ENCODE measurements around the gene MYL4. TPM values are rescaled to one million over a fixed set of nuclear protein-coding genes. Genes with fewer than 3 reads are reported as not detected.
"Not testable (repeated sequence)": the region's sequence is repeated elsewhere in the genome, so short reads cannot be mapped to it uniquely, and the experiment has no call there.

The MYL4 gene
- total RNA-seq, 1 donor from 2014 or later = 48.9 TPM

GRCh38 chr17:47220531-47220999 lies 11.4 kb downstream of the MYL4 start:
- DNase-seq (ENCODE audit: low spot score) = no peak

- DNase-seq (ENCODE audit: low spot score) = no peak
Observed at GRCh38 chr17:47221154-47221553, 12.0 kb downstream of the MYL4 start.

GRCh38 chr17:47222047-47222446 lies 12.9 kb downstream of the MYL4 start:
- DNase-seq (ENCODE audit: low spot score) = no peak

- no peak for DNase-seq (ENCODE audit: low spot score)
Observed at GRCh38 chr17:47223007-47223406, 13.9 kb downstream of the MYL4 start.

- no peak for DNase-seq (ENCODE audit: low spot score)
Observed at GRCh38 chr17:47223460-47223859, 14.3 kb downstream of the MYL4 start.

GRCh38 chr17:47224077-47224476 lies 14.9 kb downstream of the MYL4 start:
- not testable (repeated sequence) for DNase-seq (ENCODE audit: low spot score)

GRCh38 chr17:47224966-47225365 lies 15.8 kb downstream of the MYL4 start:
- no peak for DNase-seq (ENCODE audit: low spot score)

- DNase-seq (ENCODE audit: low spot score) = peak; percentile 82
Observed at GRCh38 chr17:47225436-47225858, 16.3 kb downstream of the MYL4 start.

- peak; percentile 37 for DNase-seq (ENCODE audit: low spot score)
Observed at GRCh38 chr17:47225911-47226688, 17.0 kb downstream of the MYL4 start.

GRCh38 chr17:47227862-47228261 lies 18.7 kb downstream of the MYL4 start:
- DNase-seq (ENCODE audit: low spot score) = no peak

GRCh38 chr17:47229535-47230443 lies 20.6 kb downstream of the MYL4 start:
- peak; percentile 94 for DNase-seq (ENCODE audit: low spot score)

- DNase-seq (ENCODE audit: low spot score) = no peak
Observed at GRCh38 chr17:47230864-47231263, 21.7 kb downstream of the MYL4 start.

GRCh38 chr17:47231334-47231733 lies 22.2 kb downstream of the MYL4 start:
- no peak for DNase-seq (ENCODE audit: low spot score)

GRCh38 chr17:47231866-47232265 lies 22.7 kb downstream of the MYL4 start:
- no peak for DNase-seq (ENCODE audit: low spot score)

GRCh38 chr17:47232465-47232864 lies 23.3 kb downstream of the MYL4 start:
- DNase-seq (ENCODE audit: low spot score) = no peak

GRCh38 chr17:47235506-47235905 lies 26.4 kb downstream of the MYL4 start:
- DNase-seq (ENCODE audit: low spot score) = no peak

GRCh38 chr17:47235923-47236322 lies 26.8 kb downstream of the MYL4 start:
- no peak for DNase-seq (ENCODE audit: low spot score)

GRCh38 chr17:47237841-47238240 lies 28.7 kb downstream of the MYL4 start:
- DNase-seq (ENCODE audit: low spot score) = no peak

GRCh38 chr17:47238321-47239010 lies 29.3 kb downstream of the MYL4 start:
- no peak for DNase-seq (ENCODE audit: low spot score)

- no peak for DNase-seq (ENCODE audit: low spot score)
Observed at GRCh38 chr17:47239619-47239966, 30.4 kb downstream of the MYL4 start.

GRCh38 chr17:47239967-47240651 lies 31.0 kb downstream of the MYL4 start:
- DNase-seq (ENCODE audit: low spot score) = peak; percentile 91

All from umbilical cord (tissue), 2 donors.